ENCODE measurements around the gene PLCL2. TPM values are rescaled to one million over a fixed set of nuclear protein-coding genes. Genes with fewer than 3 reads are reported as not detected.

The PLCL2 gene
- total and polyA plus RNA-seq, 12 donors: 4.5 to 44.0 (median 27.1) TPM

GRCh38 chr3:16846373-16847080 lies 38.2 kb upstream of the PLCL2 start:
- Histone ChIP-seq H3K4me1 (replicated peaks in 1 of 2) (peaks cover 7 to 25% of the 10 kb centered on the region in 2 donors), H3K9me3 (replicated peaks in 1 of 3) (no peaks in the 10 kb centered on the region), H3K4me3 (no peak overlapping the region), H3K27ac (no peak overlapping the region), H3K27me3 (no peaks in the 10 kb centered on the region), H3K36me3 (replicated peaks in 1 of 2) (no peaks in the 10 kb centered on the region)
- DNase-seq: no peak
- TF ChIP-seq CTCF (IDR thresholded peaks at IDR 0.05): no peak
- intact Hi-C loops (cut with DNase I): no loop called here
- WGBS, 4 donors: 85 to 95% (median 88%) methylated on average over 5 of the region's 5 CpGs

DNA sequence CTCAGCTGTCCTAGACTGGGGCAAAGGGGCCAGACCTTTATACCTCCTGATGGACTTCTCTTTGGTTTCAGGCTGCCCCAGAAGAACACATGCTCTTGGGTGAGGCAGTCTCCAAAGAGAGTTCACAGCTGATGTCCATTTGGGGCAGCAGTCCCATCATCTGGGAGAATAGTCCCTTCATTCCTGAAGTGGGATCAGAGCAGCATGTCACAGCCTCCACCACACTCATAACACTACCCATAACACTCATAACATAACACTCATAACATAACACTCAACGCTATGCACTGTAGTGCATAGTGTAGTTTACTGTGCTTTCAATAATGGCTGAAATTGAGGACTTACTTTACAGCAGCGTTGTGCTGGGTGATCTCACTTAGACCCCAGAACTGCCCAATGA lies 36.7 kb upstream of the PLCL2 start:
- Histone ChIP-seq H3K4me3 (no peak overlapping the region), H3K27ac (no peak overlapping the region), H3K27me3 (no peaks in the 10 kb centered on the region), H3K4me1 (replicated peaks in 1 of 2) (peaks cover 5 to 15% of the 10 kb centered on the region in 2 donors), H3K9me3 (replicated peaks in 1 of 3) (no peaks in the 10 kb centered on the region), H3K36me3 (replicated peaks in 1 of 2) (no peaks in the 10 kb centered on the region)
- intact Hi-C loops (cut with DNase I): no loop called here
- 92 to 100% (median 95%) methylated on average over 2 of the region's 2 CpGs for WGBS, 4 donors
- no peak for DNase-seq
- TF ChIP-seq POLR2A (IDR thresholded peaks at IDR 0.05) (no peak), CTCF (IDR thresholded peaks at IDR 0.05) (no peak)

DNA sequence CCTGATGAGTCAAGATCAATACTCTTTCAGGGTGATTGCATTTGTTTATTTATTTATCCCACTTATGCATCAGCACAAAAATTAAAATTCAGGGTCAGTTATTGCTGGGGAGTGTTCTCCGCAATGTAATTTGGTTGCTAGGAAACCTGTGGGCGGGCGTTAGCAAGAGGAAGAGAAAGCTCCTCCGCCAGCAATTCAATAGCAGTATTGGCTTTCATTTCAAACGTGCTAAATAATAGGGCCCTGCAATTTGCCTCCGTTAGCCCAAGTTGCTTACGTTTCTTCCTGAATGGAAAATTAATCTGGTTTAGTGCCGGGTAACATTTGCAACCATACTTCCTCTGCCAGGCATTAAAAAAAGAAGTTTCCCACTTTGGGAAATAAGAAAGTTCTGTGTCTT lies 35.5 kb upstream of the PLCL2 start:
- no peaks in the 10 kb centered on the region for H3K36me3 ChIP-seq (replicated peaks in 1 of 2)
- H3K9me3 ChIP-seq (replicated peaks in 1 of 3): no peaks in the 10 kb centered on the region
- H3K27ac ChIP-seq: peak overlapping the region in 1 of 5 donors; percentile 65
- no peaks in the 10 kb centered on the region for H3K27me3 ChIP-seq
- peak; percentile 54 to 84 (median 73) for DNase-seq
- 43 to 48% (median 45%) methylated on average over 8 of the region's 8 CpGs for WGBS, 4 donors
- intact Hi-C loops (cut with DNase I): no loop called here
- H3K4me3 ChIP-seq: peak overlapping the region in 1 of 4 donors; percentile 19
- peaks cover 5 to 15% of the 10 kb centered on the region in 2 donors for H3K4me1 ChIP-seq (replicated peaks in 1 of 2)
- no peak for TF ChIP-seq POLR2A (IDR thresholded peaks at IDR 0.05)
- no peak for TF ChIP-seq CTCF (IDR thresholded peaks at IDR 0.05)

GRCh38 chr3:16849795-16850194 lies 35.0 kb upstream of the PLCL2 start:
- no peak for TF ChIP-seq CTCF (IDR thresholded peaks at IDR 0.05)
- TF ChIP-seq POLR2A (IDR thresholded peaks at IDR 0.05): no peak
- no peaks in the 10 kb centered on the region for H3K27me3 ChIP-seq
- no peaks in the 10 kb centered on the region for H3K36me3 ChIP-seq (replicated peaks in 1 of 2)
- intact Hi-C loops (cut with DNase I): no loop called here
- peaks cover 5 to 15% of the 10 kb centered on the region in 2 donors for H3K4me1 ChIP-seq (replicated peaks in 1 of 2)
- DNase-seq: no peak
- peak overlapping the region in 1 of 4 donors; percentile 19 for H3K4me3 ChIP-seq
- peak overlapping the region in 2 of 5 donors; percentile 36 to 65 for H3K27ac ChIP-seq
- 29 to 51% (median 45%) methylated on average over 3 of the region's 3 CpGs for WGBS, 4 donors
- H3K9me3 ChIP-seq (replicated peaks in 1 of 3): no peaks in the 10 kb centered on the region
